Ishikawa (cell line): ENCODE results near the gene BMI1.

Source experiments
- CEBPB ChIP-seq: IDR thresholded peaks from 2 replicates; pipeline ENCODE4 v1.6.1; 2012
- CREB1 ChIP-seq: IDR thresholded peaks from 2 replicates; pipeline ENCODE4 v1.6.1; 2012; ENCODE audit warnings: low read depth
- EGR1 ChIP-seq: IDR thresholded peaks from 2 replicates; pipeline ENCODE4 v1.6.1; 2012
- EP300 ChIP-seq: IDR thresholded peaks from 2 replicates; pipeline ENCODE4 v1.6.1; 2012; ENCODE audit warnings: borderline replicate concordance
- FOXM1 ChIP-seq: IDR thresholded peaks from 2 replicates; pipeline ENCODE4 v1.6.1; 2012; ENCODE audit warnings: low read depth, borderline replicate concordance
- MAX ChIP-seq: IDR thresholded peaks from 2 replicates; pipeline ENCODE4 v1.6.1; 2012
- NFIC ChIP-seq: IDR thresholded peaks from 2 replicates; pipeline ENCODE4 v1.6.1; 2012
- RAD21 ChIP-seq: IDR thresholded peaks from 2 replicates; pipeline ENCODE4 v1.6.1; 2012; ENCODE audit warnings: low read depth
- TAF1 ChIP-seq: IDR thresholded peaks from 2 replicates; pipeline ENCODE4 v1.6.1; 2012; ENCODE audit warnings: low read depth, mild to moderate bottlenecking
- TCF12 ChIP-seq: IDR thresholded peaks from 2 replicates; pipeline ENCODE4 v1.6.1; 2012; ENCODE audit warnings: low read depth
- TEAD4 ChIP-seq: IDR thresholded peaks from 2 replicates; pipeline ENCODE4 v1.6.1; 2012
- USF1 ChIP-seq: IDR thresholded peaks from 2 replicates; pipeline ENCODE4 v1.6.1; 2012
- YY1 ChIP-seq: IDR thresholded peaks from 2 replicates; pipeline ENCODE4 v1.6.1; 2012; ENCODE audit warnings: low read depth
- ZBTB7A ChIP-seq: IDR thresholded peaks from 2 replicates; pipeline ENCODE4 v1.6.1; 2012; ENCODE audit warnings: low read depth
- TF ChIP-seq, protein P1 (sequence below): IDR thresholded peaks from 2 replicates; pipeline ENCODE4 v1.6.1; 2012; ENCODE audit warnings: low read depth, mild to moderate bottlenecking

Gene BMI1

GRCh38 chr10:22322641-22323160 lies 1.8 kb downstream of the BMI1 start:
- no peak for TF ChIP-seq RAD21
- TF ChIP-seq TCF12, result no peak
- no peak for TF ChIP-seq MAX
- TF ChIP-seq YY1, result no peak
- no peak for TF ChIP-seq ZBTB7A
- no peak for TF ChIP-seq TEAD4
- TF ChIP-seq EP300, result no peak
- TF ChIP-seq CEBPB, result no peak
- TF ChIP-seq FOXM1, result no peak
- TF ChIP-seq EGR1, result no peak
- TF ChIP-seq, protein P1, sequence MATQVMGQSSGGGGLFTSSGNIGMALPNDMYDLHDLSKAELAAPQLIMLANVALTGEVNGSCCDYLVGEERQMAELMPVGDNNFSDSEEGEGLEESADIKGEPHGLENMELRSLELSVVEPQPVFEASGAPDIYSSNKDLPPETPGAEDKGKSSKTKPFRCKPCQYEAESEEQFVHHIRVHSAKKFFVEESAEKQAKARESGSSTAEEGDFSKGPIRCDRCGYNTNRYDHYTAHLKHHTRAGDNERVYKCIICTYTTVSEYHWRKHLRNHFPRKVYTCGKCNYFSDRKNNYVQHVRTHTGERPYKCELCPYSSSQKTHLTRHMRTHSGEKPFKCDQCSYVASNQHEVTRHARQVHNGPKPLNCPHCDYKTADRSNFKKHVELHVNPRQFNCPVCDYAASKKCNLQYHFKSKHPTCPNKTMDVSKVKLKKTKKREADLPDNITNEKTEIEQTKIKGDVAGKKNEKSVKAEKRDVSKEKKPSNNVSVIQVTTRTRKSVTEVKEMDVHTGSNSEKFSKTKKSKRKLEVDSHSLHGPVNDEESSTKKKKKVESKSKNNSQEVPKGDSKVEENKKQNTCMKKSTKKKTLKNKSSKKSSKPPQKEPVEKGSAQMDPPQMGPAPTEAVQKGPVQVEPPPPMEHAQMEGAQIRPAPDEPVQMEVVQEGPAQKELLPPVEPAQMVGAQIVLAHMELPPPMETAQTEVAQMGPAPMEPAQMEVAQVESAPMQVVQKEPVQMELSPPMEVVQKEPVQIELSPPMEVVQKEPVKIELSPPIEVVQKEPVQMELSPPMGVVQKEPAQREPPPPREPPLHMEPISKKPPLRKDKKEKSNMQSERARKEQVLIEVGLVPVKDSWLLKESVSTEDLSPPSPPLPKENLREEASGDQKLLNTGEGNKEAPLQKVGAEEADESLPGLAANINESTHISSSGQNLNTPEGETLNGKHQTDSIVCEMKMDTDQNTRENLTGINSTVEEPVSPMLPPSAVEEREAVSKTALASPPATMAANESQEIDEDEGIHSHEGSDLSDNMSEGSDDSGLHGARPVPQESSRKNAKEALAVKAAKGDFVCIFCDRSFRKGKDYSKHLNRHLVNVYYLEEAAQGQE, result no peak
- no peak for TF ChIP-seq USF1
- TF ChIP-seq NFIC, result no peak
- TF ChIP-seq TAF1, result no peak
- TF ChIP-seq CREB1, result no peak

GRCh38 chr10:22323538-22324305 lies 2.8 kb downstream of the BMI1 start:
- TF ChIP-seq ZBTB7A (no peak), FOXM1 (no peak), TEAD4 (no peak)

- TF ChIP-seq ZBTB7A, result no peak
- no peak for TF ChIP-seq TEAD4
- TF ChIP-seq, protein P1, result no peak
- no peak for TF ChIP-seq EP300
- TF ChIP-seq YY1, result no peak
- TF ChIP-seq FOXM1, result no peak
- no peak for TF ChIP-seq MAX
- no peak for TF ChIP-seq NFIC
- TF ChIP-seq USF1, result no peak
- TF ChIP-seq RAD21, result no peak
- TF ChIP-seq TCF12, result no peak
These were observed 3.5 kb downstream of the BMI1 start for GRCh38 chr10:22324413-22324812.

GRCh38 chr10:22324893-22325271 lies 4.0 kb downstream of the BMI1 start:
- TF ChIP-seq USF1, result peak; percentile 27; the same call in 1 of the 2 replicates
- TF ChIP-seq TEAD4, result no peak
- no peak for TF ChIP-seq EGR1
- TF ChIP-seq TCF12, result no peak
- no peak for TF ChIP-seq MAX
- no peak for TF ChIP-seq EP300
- TF ChIP-seq, protein P1, result no peak
- no peak for TF ChIP-seq CEBPB
